Cardiac muscle cell (in vitro differentiated cells and primary cell): ENCODE measurements around the gene NCR3LG1. TPM values are rescaled to one million over a fixed set of nuclear protein-coding genes. Genes with fewer than 3 reads are reported as not detected.

Source experiments
- DNase-seq, 2 donors: peaks; one replicate each; pipeline versions ENCODE4 v3.0.0 to v3.0.0-alpha.2; 2010 to 2017; ENCODE audit warnings: low read depth in 1 of 2, low spot score in 1 of 2
- H3K27ac ChIP-seq: fragments of 200-600 bp; sonication (generic); 2 replicates; pipeline ENCODE4 v1.5.1; 2016
- H3K27me3 ChIP-seq: fragments of 200-600 bp; sonication (generic); 2 replicates; pipeline ENCODE4 v1.6.0; 2016; ENCODE audit warnings: control low read depth
- H3K36me3 ChIP-seq: fragments of 200-600 bp; sonication (generic); 2 replicates; pipeline ENCODE4 v1.5.1; 2016; ENCODE audit warnings: control low read depth
- H3K4me1 ChIP-seq: fragments of 200-600 bp; sonication (generic); 2 replicates; pipeline ENCODE4 v1.8.1; 2017; ENCODE audit warnings: low read depth, mild to moderate bottlenecking, mixed run types
- H3K4me3 ChIP-seq: fragments of 200-600 bp; sonication (generic); 2 replicates; pipeline ENCODE4 v1.5.1; 2016; ENCODE audit warnings: mild to moderate bottlenecking
- H3K9me3 ChIP-seq: fragments of 200-600 bp; sonication (generic); 2 replicates; pipeline ENCODE4 v1.5.1; 2017; ENCODE audit warnings: low read depth, mild to moderate bottlenecking, control low read depth
- CTCF ChIP-seq: IDR thresholded peaks from 2 replicates; pipeline ENCODE4 v1.5.1; 2012; ENCODE audit warnings: low read depth, mild to moderate bottlenecking, low read length
- polyA plus RNA-seq: library from polyadenylated mRNA; unstranded; fragments of >200 nt; fragmentation: Nextera tagmentation; extraction: Ambion mirVana; gene quantifications from 2 replicates; pipeline ENCODE4 v1.2.1, GENCODE V29; 2016
- total RNA-seq: library from RNA; depleted of rRNA; stranded (reverse); fragments of >200 nt; gene quantifications from 2 replicates; pipeline ENCODE4 v1.2.3, GENCODE V29; 2016

Gene NCR3LG1
- total and polyA plus RNA-seq, 2 experiments from 2014 or later: 2.7 to 7.6 TPM

DNA sequence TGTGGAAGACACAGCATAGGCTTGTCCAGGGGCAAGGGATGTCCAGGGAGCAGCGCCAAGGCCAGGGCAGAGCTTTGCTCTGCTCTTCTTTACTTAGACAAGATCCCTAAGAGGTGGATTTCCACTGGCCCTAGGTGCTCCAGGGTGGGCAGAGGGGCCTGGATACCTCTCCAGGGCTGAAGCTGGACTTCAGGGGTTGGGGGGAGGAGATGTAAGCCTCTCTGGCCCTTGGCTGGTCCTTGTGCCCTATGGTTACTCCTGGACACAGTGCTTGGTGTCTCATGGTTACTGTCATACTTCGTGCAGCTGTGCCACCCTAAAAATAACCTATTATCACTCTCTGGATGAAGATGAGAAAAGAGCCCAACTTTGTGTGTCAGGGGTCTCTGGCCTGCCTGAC is 49.7 kb downstream of the NCR3LG1 start:
- TF ChIP-seq CTCF: no peak

DNA sequence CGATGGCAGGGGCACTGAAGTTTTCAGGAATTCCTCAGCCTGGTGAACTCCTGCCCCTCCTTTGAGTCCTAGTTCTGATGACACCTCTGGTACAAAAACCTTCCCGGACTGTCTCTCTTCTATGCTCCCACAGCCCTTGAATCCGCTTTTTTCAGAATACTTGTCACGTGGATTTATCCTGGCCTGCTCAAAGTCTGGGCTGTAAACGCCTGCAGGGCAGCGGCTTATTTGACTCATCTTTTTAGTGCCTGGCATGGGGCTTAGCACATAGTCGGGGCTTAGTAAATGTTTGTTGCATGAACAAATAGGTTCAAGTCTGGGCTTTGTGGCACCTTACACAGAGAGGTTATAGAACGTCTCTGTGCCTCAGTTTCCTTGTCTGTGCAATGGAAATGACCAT is 50.2 kb downstream of the NCR3LG1 start:
- no peak for TF ChIP-seq CTCF
- no peak for DNase-seq

More for the DNA sequence above, 49.7 kb downstream of the NCR3LG1 start:
- no peaks in the 10 kb centered on the region for H3K27me3 ChIP-seq
- H3K4me3 ChIP-seq: no peak overlapping the region
- no peak for DNase-seq
- H3K27ac ChIP-seq: no peak overlapping the region
- H3K9me3 ChIP-seq: no peaks in the 10 kb centered on the region
- H3K4me1 ChIP-seq: peaks cover 6% of the 10 kb centered on the region
- H3K36me3 ChIP-seq: no peaks in the 10 kb centered on the region

DNA sequence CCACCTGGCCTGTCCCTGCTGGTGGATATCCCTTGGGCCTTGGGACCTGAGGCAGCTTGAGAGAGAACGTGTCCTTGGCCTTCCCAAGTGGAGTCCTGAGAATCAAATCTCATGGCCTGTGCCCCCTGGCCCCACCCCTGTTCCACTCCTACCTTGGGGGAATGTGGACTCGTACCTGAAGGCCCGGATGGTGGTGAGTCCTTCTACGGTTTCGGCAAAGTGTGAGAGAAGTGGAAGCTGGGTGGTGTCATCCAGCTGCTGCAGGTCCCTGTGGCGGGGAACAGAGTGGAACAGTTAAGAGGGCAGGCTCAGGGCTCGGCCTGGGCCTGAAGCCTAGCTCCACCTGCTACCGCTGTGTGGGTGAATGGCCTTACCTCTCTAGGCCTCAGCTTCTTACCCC is 50.9 kb downstream of the NCR3LG1 start:
- Histone ChIP-seq H3K4me1 (peaks cover 6% of the 10 kb centered on the region), H3K27ac (no peak overlapping the region), H3K4me3 (no peak overlapping the region), H3K36me3 (no peaks in the 10 kb centered on the region), H3K27me3 (no peaks in the 10 kb centered on the region), H3K9me3 (no peaks in the 10 kb centered on the region)
- TF ChIP-seq CTCF: no peak
- DNase-seq: no peak

More for the DNA sequence above, 50.2 kb downstream of the NCR3LG1 start:
- Histone ChIP-seq H3K4me1 (peaks cover 6% of the 10 kb centered on the region), H3K9me3 (no peaks in the 10 kb centered on the region), H3K4me3 (no peak overlapping the region), H3K36me3 (no peaks in the 10 kb centered on the region), H3K27ac (no peak overlapping the region), H3K27me3 (no peaks in the 10 kb centered on the region)

- Histone ChIP-seq H3K4me1 (peaks cover 6% of the 10 kb centered on the region), H3K27ac (no peak overlapping the region), H3K4me3 (no peak overlapping the region), H3K9me3 (no peaks in the 10 kb centered on the region), H3K36me3 (no peaks in the 10 kb centered on the region), H3K27me3 (no peaks in the 10 kb centered on the region)
- peak in 1 of 2 donors; percentile 21 for DNase-seq
- no peak for TF ChIP-seq CTCF
Observed at GRCh38 chr11:17403980-17404759, 52.6 kb downstream of the NCR3LG1 start.

DNA sequence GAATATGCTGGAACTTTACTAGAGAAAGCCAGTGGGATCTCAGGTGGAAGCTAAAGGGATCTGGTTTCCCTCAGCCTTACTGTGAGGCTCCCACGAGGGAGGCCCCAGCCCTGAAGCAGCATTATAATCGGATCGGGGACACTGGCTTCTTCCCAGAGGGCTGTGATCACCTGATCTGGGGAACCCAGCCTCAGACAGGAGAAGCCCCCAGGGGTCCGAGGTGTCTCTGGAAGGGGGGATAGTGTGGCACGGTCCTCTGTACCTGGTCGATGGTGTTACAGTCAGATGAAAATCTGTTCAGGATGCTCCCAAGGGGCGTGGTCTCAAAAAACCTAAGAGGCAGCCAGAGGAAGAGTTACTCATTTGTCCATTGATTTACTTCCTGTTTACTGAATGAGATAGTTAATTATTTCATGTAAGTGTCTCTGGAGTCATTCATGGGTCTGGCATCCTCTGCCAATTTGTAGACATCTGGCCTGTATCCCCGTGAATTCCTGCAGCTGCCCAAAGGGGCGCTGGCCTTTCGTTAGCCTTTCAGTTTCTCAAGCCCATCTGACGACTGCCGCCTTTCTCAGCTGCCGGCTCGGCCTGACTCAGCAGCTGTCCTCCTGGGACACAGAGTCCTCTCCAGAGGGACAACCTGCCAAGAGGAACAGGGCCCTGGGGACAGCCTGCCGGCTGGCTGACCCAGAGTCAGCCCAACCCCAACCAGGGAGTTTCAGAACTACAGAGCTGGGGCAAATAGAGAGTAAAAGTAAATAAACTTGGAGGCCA is 53.8 kb downstream of the NCR3LG1 start:
- Histone ChIP-seq H3K4me1 (peaks cover 6% of the 10 kb centered on the region), H3K27me3 (no peaks in the 10 kb centered on the region), H3K27ac (peak overlapping the region; percentile 5), H3K9me3 (no peaks in the 10 kb centered on the region), H3K4me3 (no peak overlapping the region), H3K36me3 (no peaks in the 10 kb centered on the region)
- DNase-seq: peak; percentile 46 to 64
- peak; percentile 33 for TF ChIP-seq CTCF
